Measurements from ENCODE around the gene DMD. TPM values are rescaled to one million over a fixed set of nuclear protein-coding genes. Genes with fewer than 3 reads are reported as not detected.

The DMD gene
- total RNA-seq, 2 donors from 2014 or later, result 19.6 to 24.9 TPM

DNA sequence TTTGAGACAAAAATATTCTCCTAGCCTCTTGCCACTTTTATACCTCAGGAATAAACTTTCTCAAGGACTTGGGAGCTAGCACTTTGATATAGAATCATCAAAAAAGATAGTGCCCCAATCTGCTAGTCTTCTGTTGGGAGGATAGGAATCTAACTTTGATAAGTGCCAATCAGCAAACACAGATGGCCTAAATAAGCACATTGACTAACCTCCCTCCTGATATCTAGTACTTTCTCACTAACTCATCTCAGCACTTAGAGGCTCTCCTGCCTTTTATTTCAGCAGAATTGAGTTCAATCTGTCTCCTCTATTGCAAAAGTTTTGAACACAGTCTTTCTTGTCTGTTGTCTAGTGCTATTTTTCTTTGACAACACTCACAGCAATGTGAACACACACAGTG is 1341.1 kb downstream of the DMD start:
- peaks cover 21% of the 10 kb centered on the region for H3K9me3 Mint-ChIP-seq
- H3K4me1 ChIP-seq (ENCODE audit: control insufficient read depth, insufficient read depth, low read length), result peaks cover 8% of the 10 kb centered on the region

DNA sequence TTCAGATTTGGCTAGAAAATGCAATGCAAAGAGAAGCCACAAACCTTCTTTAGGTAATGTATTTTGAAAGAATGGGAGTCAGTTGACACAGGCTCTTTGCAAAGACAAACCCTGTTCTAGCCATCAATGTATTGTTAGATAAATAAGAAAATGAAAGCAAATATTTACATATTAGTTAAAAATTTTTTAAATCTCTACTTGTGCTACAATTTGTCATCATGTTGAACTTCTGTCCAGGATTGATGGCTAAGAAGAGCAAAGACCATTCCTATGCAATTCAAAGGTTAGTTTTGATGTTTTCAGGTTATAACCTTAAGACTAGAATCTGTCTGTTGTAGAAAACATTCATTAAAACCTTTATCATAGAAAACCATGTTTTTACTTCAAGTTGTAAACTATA is 1350.7 kb downstream of the DMD start:
- Histone ChIP-seq H3K36me3 (ENCODE audit: control insufficient read depth, insufficient read depth, low read length) (no peaks in the 10 kb centered on the region), H3K27me3 (ENCODE audit: control insufficient read depth, insufficient read depth, low read length, poor library complexity, severe bottlenecking) (no peaks in the 10 kb centered on the region), H3K4me1 (ENCODE audit: control insufficient read depth, insufficient read depth, low read length) (no peaks in the 10 kb centered on the region), H3K9me3 (ENCODE audit: control insufficient read depth, low read length) (no peaks in the 10 kb centered on the region), H3K9ac (ENCODE audit: extremely low read depth, low read length, poor library complexity, severe bottlenecking) (no peak overlapping the region), H3K27ac (ENCODE audit: low read depth, low read length) (no peak overlapping the region), H3K4me3 (ENCODE audit: low read length) (no peak overlapping the region)
- H3K4me1 Mint-ChIP-seq, result peaks cover 7% of the 10 kb centered on the region
- H3K4me3 Mint-ChIP-seq, result no peak overlapping the region
- TF ChIP-seq, protein P1, sequence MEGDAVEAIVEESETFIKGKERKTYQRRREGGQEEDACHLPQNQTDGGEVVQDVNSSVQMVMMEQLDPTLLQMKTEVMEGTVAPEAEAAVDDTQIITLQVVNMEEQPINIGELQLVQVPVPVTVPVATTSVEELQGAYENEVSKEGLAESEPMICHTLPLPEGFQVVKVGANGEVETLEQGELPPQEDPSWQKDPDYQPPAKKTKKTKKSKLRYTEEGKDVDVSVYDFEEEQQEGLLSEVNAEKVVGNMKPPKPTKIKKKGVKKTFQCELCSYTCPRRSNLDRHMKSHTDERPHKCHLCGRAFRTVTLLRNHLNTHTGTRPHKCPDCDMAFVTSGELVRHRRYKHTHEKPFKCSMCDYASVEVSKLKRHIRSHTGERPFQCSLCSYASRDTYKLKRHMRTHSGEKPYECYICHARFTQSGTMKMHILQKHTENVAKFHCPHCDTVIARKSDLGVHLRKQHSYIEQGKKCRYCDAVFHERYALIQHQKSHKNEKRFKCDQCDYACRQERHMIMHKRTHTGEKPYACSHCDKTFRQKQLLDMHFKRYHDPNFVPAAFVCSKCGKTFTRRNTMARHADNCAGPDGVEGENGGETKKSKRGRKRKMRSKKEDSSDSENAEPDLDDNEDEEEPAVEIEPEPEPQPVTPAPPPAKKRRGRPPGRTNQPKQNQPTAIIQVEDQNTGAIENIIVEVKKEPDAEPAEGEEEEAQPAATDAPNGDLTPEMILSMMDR (conservative IDR thresholded peaks at IDR 0.05), result no peak
- no peaks in the 10 kb centered on the region for H3K36me3 Mint-ChIP-seq (ENCODE audit: low read depth)
- no peak overlapping the region for H3K27ac Mint-ChIP-seq
- H3K27me3 Mint-ChIP-seq (ENCODE audit: insufficient read depth), result no peaks in the 10 kb centered on the region
- H3K9me3 Mint-ChIP-seq, result peaks cover 28% of the 10 kb centered on the region
- DNase-seq, result no peak

More for the DNA sequence above, 1341.1 kb downstream of the DMD start:
- Mint-ChIP-seq H3K36me3 (ENCODE audit: low read depth) (no peaks in the 10 kb centered on the region), H3K4me1 (peaks cover 9% of the 10 kb centered on the region), H3K4me3 (no peak overlapping the region), H3K27ac (no peak overlapping the region), H3K27me3 (ENCODE audit: insufficient read depth) (no peaks in the 10 kb centered on the region)
- no peak overlapping the region for H3K27ac ChIP-seq (ENCODE audit: low read depth, low read length)
- TF ChIP-seq, protein P1 (conservative IDR thresholded peaks at IDR 0.05), result no peak
- H3K9ac ChIP-seq (ENCODE audit: extremely low read depth, low read length, poor library complexity, severe bottlenecking), result no peak overlapping the region
- no peak for DNase-seq
- no peaks in the 10 kb centered on the region for H3K27me3 ChIP-seq (ENCODE audit: control insufficient read depth, insufficient read depth, low read length, poor library complexity, severe bottlenecking)
- H3K4me3 ChIP-seq (ENCODE audit: low read length), result no peak overlapping the region
- no peaks in the 10 kb centered on the region for H3K36me3 ChIP-seq (ENCODE audit: control insufficient read depth, insufficient read depth, low read length)
- H3K9me3 ChIP-seq (ENCODE audit: control insufficient read depth, low read length), result no peaks in the 10 kb centered on the region

DNA sequence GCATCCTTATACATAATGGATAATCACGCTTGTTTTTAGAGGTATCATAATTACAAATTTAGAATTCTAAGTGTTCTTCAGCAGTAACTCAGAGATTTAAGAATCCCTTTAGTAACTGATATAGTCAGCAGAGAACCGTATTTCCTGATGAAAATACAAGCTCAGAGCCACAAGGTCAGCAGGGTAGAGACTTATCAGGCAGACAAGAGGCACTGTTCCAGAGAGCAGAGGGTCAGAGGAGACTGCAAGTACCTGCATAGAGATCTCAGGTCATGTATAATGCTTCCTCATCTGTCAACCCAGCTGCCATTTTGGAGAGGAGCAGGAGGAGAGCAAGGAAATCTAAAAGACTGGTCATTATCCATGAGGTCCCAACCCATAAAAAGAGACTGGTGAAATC is 1352.4 kb downstream of the DMD start:
- TF ChIP-seq, protein P1 (conservative IDR thresholded peaks at IDR 0.05), result no peak
- Mint-ChIP-seq H3K4me1 (peaks cover 7% of the 10 kb centered on the region), H3K4me3 (no peak overlapping the region), H3K27ac (no peak overlapping the region), H3K9me3 (peaks cover 25% of the 10 kb centered on the region), H3K36me3 (ENCODE audit: low read depth) (no peaks in the 10 kb centered on the region), H3K27me3 (ENCODE audit: insufficient read depth) (no peaks in the 10 kb centered on the region)
- Histone ChIP-seq H3K27me3 (ENCODE audit: control insufficient read depth, insufficient read depth, low read length, poor library complexity, severe bottlenecking) (no peaks in the 10 kb centered on the region), H3K9ac (ENCODE audit: extremely low read depth, low read length, poor library complexity, severe bottlenecking) (no peak overlapping the region), H3K9me3 (ENCODE audit: control insufficient read depth, low read length) (no peaks in the 10 kb centered on the region), H3K36me3 (ENCODE audit: control insufficient read depth, insufficient read depth, low read length) (no peaks in the 10 kb centered on the region), H3K27ac (ENCODE audit: low read depth, low read length) (no peak overlapping the region), H3K4me3 (ENCODE audit: low read length) (no peak overlapping the region), H3K4me1 (ENCODE audit: control insufficient read depth, insufficient read depth, low read length) (no peaks in the 10 kb centered on the region)
- no CpG with 5 or more reads among the region's 2 CpGs for WGBS, 2 experiments (ENCODE audit: insufficient coverage in 1 of 2, insufficient read length in 1 of 2)
- DNase-seq, result no peak
